ENCODE measurements around the gene PRKCZ. TPM values are rescaled to one million over a fixed set of nuclear protein-coding genes. Genes with fewer than 3 reads are reported as not detected.

PRKCZ gene
- total RNA-seq, 2 donors from 2014 or later: 34.5 to 46.7 TPM

GRCh38 chr1:2127187-2128145 lies 77.3 kb downstream of the PRKCZ start:
- no peaks in the 10 kb centered on the region for H3K36me3 ChIP-seq
- 41% methylated on average over 30 of the region's 30 CpGs for WGBS

DNA sequence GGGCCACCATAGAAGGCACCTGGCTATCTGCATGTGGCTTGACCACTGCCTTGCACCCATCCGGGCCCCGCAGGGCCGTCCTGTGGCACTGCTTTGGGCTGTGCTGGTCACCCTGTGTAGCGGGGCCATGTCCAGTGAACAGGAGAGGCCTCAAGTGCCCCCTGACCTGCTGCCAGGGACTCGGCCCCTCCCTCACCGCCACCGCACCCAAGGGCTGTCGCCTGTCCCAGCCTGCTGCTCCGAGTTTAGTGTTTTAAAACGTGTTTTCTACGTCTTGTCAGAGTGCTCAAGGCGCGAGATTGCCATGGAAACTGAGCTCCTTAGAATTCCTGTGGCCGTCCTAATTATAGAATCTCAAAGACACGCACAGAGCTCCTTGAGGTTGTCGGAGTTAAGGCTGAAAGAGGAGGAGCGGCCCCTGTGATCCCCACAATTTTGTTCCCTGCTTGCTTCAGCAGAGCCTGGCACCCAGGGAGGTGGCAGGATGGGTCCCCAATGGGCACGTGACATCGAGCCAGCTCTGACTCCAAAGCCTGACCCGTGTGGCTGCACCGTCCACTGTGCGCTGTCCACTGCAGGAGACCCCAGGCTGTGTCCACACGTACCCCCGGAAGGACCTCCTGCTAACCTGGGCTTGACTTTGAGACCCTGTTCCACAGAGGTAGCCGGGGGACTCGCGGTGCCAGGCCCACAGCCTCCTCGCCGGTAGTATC lies 78.1 kb downstream of the PRKCZ start:
- WGBS: 80% methylated on average over 27 of the region's 29 CpGs
- no peak for DNase-seq (ENCODE audit: low spot score)
- Histone ChIP-seq H3K4me1 (replicated peaks) (peaks cover 4% of the 10 kb centered on the region), H3K27ac (no peak overlapping the region), H3K27me3 (replicated peaks; ENCODE audit: insufficient read depth) (no peaks in the 10 kb centered on the region), H3K9me3 (no peaks in the 10 kb centered on the region), H3K4me3 (no peak overlapping the region), H3K36me3 (no peaks in the 10 kb centered on the region)
- TF ChIP-seq POLR2A (IDR thresholded peaks at IDR 0.05) (no peak), POLR2AphosphoS5 (IDR thresholded peaks at IDR 0.05) (no peak)
- TF ChIP-seq, protein P1, sequence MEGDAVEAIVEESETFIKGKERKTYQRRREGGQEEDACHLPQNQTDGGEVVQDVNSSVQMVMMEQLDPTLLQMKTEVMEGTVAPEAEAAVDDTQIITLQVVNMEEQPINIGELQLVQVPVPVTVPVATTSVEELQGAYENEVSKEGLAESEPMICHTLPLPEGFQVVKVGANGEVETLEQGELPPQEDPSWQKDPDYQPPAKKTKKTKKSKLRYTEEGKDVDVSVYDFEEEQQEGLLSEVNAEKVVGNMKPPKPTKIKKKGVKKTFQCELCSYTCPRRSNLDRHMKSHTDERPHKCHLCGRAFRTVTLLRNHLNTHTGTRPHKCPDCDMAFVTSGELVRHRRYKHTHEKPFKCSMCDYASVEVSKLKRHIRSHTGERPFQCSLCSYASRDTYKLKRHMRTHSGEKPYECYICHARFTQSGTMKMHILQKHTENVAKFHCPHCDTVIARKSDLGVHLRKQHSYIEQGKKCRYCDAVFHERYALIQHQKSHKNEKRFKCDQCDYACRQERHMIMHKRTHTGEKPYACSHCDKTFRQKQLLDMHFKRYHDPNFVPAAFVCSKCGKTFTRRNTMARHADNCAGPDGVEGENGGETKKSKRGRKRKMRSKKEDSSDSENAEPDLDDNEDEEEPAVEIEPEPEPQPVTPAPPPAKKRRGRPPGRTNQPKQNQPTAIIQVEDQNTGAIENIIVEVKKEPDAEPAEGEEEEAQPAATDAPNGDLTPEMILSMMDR (IDR thresholded peaks at IDR 0.05): no peak
- intact Hi-C loops (cut with DNase I): no loop called here

More at GRCh38 chr1:2127187-2128145, 77.3 kb downstream of the PRKCZ start:
- Histone ChIP-seq H3K9me3 (no peaks in the 10 kb centered on the region), H3K27ac (peak overlapping the region in 1 of 2 donors; percentile 12), H3K4me3 (no peak overlapping the region), H3K4me1 (replicated peaks) (peaks cover 1% of the 10 kb centered on the region), H3K27me3 (replicated peaks; ENCODE audit: insufficient read depth) (no peaks in the 10 kb centered on the region)
- peak; percentile 43 for DNase-seq (ENCODE audit: low spot score)
- TF ChIP-seq POLR2AphosphoS5 (IDR thresholded peaks at IDR 0.05): no peak
- TF ChIP-seq POLR2A (IDR thresholded peaks at IDR 0.05): no peak
- TF ChIP-seq, protein P1 (IDR thresholded peaks at IDR 0.05): no peak
- intact Hi-C loops (cut with DNase I): no loop called here

GRCh38 chr1:2129256-2129943 lies 79.2 kb downstream of the PRKCZ start:
- H3K4me3 ChIP-seq: no peak overlapping the region
- H3K27ac ChIP-seq: no peak overlapping the region
- H3K36me3 ChIP-seq: no peaks in the 10 kb centered on the region
- peaks cover 10% of the 10 kb centered on the region for H3K4me1 ChIP-seq (replicated peaks)
- no peak for TF ChIP-seq POLR2AphosphoS5 (IDR thresholded peaks at IDR 0.05)
- TF ChIP-seq, protein P1 (IDR thresholded peaks at IDR 0.05): no peak
- no peak for TF ChIP-seq POLR2A (IDR thresholded peaks at IDR 0.05)
- WGBS: 93% methylated on average over 15 of the region's 15 CpGs
- intact Hi-C loops (cut with DNase I): no loop called here
- H3K27me3 ChIP-seq (replicated peaks; ENCODE audit: insufficient read depth): no peaks in the 10 kb centered on the region
- DNase-seq (ENCODE audit: low spot score): no peak
- H3K9me3 ChIP-seq: no peaks in the 10 kb centered on the region

- no peak overlapping the region for H3K4me3 ChIP-seq
- no peaks in the 10 kb centered on the region for H3K36me3 ChIP-seq
- no peak for TF ChIP-seq POLR2A (IDR thresholded peaks at IDR 0.05)
- TF ChIP-seq POLR2AphosphoS5 (IDR thresholded peaks at IDR 0.05): no peak
- no peaks in the 10 kb centered on the region for H3K9me3 ChIP-seq
- intact Hi-C loops (cut with DNase I): no loop called here
- peaks cover 16% of the 10 kb centered on the region for H3K4me1 ChIP-seq (replicated peaks)
- 93% methylated on average over 10 of the region's 10 CpGs for WGBS
- no peak overlapping the region for H3K27ac ChIP-seq
- H3K27me3 ChIP-seq (replicated peaks; ENCODE audit: insufficient read depth): no peaks in the 10 kb centered on the region
- DNase-seq (ENCODE audit: low spot score): no peak
Observed at GRCh38 chr1:2130156-2130555, 79.9 kb downstream of the PRKCZ start.

- Histone ChIP-seq H3K4me3 (no peak overlapping the region), H3K4me1 (replicated peaks) (peaks cover 19% of the 10 kb centered on the region), H3K27ac (no peak overlapping the region), H3K36me3 (no peaks in the 10 kb centered on the region), H3K27me3 (replicated peaks; ENCODE audit: insufficient read depth) (no peaks in the 10 kb centered on the region), H3K9me3 (no peaks in the 10 kb centered on the region)
- TF ChIP-seq POLR2AphosphoS5 (IDR thresholded peaks at IDR 0.05) (no peak), POLR2A (IDR thresholded peaks at IDR 0.05) (no peak)
- TF ChIP-seq, protein P1 (IDR thresholded peaks at IDR 0.05): no peak
- 85% methylated on average over 13 of the region's 15 CpGs for WGBS
- DNase-seq (ENCODE audit: low spot score): no peak
- intact Hi-C loops (cut with DNase I): no loop called here
Observed at GRCh38 chr1:2130871-2131289, 80.7 kb downstream of the PRKCZ start.
